Lung (tissue), 12 donors: Measurements from ENCODE around the gene ANKIB1. TPM values are rescaled to one million over a fixed set of nuclear protein-coding genes. Genes with fewer than 3 reads are reported as not detected.

Experiments used
- ATAC-seq: fragments of 200-7000 bp; cut with Tn5 transposase; one replicate; pipeline ENCODE4 v1.9.1; 2020; ENCODE audit warnings: moderate number of reproducible peaks; ENCODE audit not compliant: insufficient read depth, low FRiP score
- DNase-seq, 3 donors: peaks; one replicate each; pipeline ENCODE4 v3.0.0-alpha.2; 2013 to 2017
- H3K27ac ChIP-seq, 2 donors: one replicate each; pipeline ENCODE4 v1.5.1; 2013; ENCODE audit warnings: mild to moderate bottlenecking in 2 of 2, moderate library complexity in 2 of 2, control low read depth in 1 of 2, inconsistent platforms in 1 of 2, low read depth in 1 of 2, low read length in 1 of 2
- H3K27me3 ChIP-seq, 3 donors: one replicate each; pipeline ENCODE4 v1.5.1; 2013; ENCODE audit warnings: low read length in 2 of 3; ENCODE audit not compliant: control insufficient read depth in 3 of 3, insufficient read depth in 3 of 3
- H3K36me3 ChIP-seq, 4 donors: one replicate each; pipeline ENCODE4 v1.5.1; 2013; ENCODE audit warnings: low read length in 4 of 4, mild to moderate bottlenecking in 1 of 4, moderate library complexity in 1 of 4; ENCODE audit not compliant: control insufficient read depth in 4 of 4, insufficient read depth in 4 of 4
- H3K4me1 ChIP-seq, 5 donors: one replicate each; pipeline ENCODE4 v1.5.1; 2013; ENCODE audit warnings: low read length in 5 of 5, mild to moderate bottlenecking in 2 of 5, moderate library complexity in 1 of 5; ENCODE audit not compliant: control insufficient read depth in 5 of 5, insufficient read depth in 5 of 5
- H3K4me3 ChIP-seq: one replicate; pipeline ENCODE4 v1.5.1; 2013; ENCODE audit warnings: mild to moderate bottlenecking, control low read depth, moderate library complexity
- H3K9ac ChIP-seq, 2 donors: one replicate each; pipeline ENCODE4 v1.5.1; 2013; ENCODE audit warnings: low read length in 2 of 2, control low read depth in 1 of 2; ENCODE audit not compliant: insufficient read depth in 1 of 2
- H3K9me3 ChIP-seq, 4 donors: one replicate each; pipeline ENCODE4 v1.5.1; 2013; ENCODE audit warnings: low read length in 3 of 4, mild to moderate bottlenecking in 1 of 4, moderate library complexity in 1 of 4; ENCODE audit not compliant: control insufficient read depth in 4 of 4, insufficient read depth in 3 of 4
- WGBS, 2 donors: extraction: QIAGEN DNeasy Blood & Tissue Kit; methylation state at CpG; one replicate each; pipeline ENCODE4 v1.1.7; 2013; 5-methylcytosine and 5-hydroxymethylcytosine counted together
- polyA plus RNA-seq, 2 donors: library from polyadenylated mRNA; stranded (reverse); fragments of 200-250 nt; gene quantifications; one replicate each; pipeline ENCODE4 v1.2.1, GENCODE V29; 2013
- total RNA-seq, 2 donors: library from RNA; depleted of rRNA in 1 of 2; stranded (reverse); fragments of >200 nt in 1 of 2; gene quantifications; one replicate each; pipeline ENCODE4 v1.2.1, GENCODE V29; 2014 to 2021
- TF ChIP-seq, protein P1 (sequence below): IDR thresholded peaks from 2 replicates; pipeline ENCODE4 v1.5.1; 2012; ENCODE audit warnings: mild to moderate bottlenecking; ENCODE audit errors: control extremely low read depth, extremely low read depth
- donor health status: control.
- donor health status: control.
- donor health status: Bipolar disorder and iron deficiency.
- donor health status: healthy.
- donor health status: DM: yes; HTN: yes; CAD: no.

The ANKIB1 gene
- total and polyA plus RNA-seq, 4 donors = 9.4 to 47.0 (median 23.7) TPM

DNA sequence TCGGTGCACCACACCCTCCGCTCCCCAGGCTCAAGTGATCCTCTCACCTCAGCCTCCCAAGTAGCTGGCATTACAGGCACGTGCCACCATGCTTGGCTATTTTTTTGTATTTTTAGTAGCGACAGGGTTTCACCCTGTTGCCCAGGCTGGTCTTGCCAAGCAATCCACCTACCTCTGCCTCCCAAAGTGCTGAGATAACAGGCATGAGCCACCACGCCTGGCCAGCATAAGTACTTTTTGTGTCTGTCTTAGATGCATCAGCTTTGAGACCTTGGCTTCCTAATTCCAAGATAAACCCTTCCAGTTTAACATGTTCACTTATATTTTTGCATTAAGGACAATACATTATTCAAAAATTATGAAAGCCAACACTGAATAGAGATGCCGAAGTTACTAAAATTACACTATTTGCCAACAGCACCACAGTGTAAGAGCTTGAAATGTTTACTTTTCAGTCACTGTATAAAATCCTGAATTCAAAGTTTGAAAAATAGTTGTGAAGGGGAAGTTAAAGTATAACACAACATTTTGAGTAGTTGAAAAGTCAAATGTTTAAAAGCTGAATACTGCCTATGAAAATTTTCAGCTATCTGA is 36.5 kb downstream of the ANKIB1 start:
- H3K9me3 ChIP-seq = peaks cover 0 to 6% (median 3%) of the 10 kb centered on the region in 4 donors
- ATAC-seq (no peak), DNase-seq (peak in 1 of 3 donors; percentile 4)
- H3K27me3 ChIP-seq = no peaks in the 10 kb centered on the region
- no peak overlapping the region for H3K27ac ChIP-seq
- H3K4me1 ChIP-seq = peaks cover 0 to 14% (median 3%) of the 10 kb centered on the region in 5 donors
- peaks cover 0 to 4% (median 2%) of the 10 kb centered on the region in 4 donors for H3K36me3 ChIP-seq
- no peak overlapping the region for H3K4me3 ChIP-seq
- H3K9ac ChIP-seq = no peak overlapping the region
- WGBS, 2 donors = 84 to 88% methylated on average over 6 of the region's 6 CpGs
- TF ChIP-seq, protein P1, sequence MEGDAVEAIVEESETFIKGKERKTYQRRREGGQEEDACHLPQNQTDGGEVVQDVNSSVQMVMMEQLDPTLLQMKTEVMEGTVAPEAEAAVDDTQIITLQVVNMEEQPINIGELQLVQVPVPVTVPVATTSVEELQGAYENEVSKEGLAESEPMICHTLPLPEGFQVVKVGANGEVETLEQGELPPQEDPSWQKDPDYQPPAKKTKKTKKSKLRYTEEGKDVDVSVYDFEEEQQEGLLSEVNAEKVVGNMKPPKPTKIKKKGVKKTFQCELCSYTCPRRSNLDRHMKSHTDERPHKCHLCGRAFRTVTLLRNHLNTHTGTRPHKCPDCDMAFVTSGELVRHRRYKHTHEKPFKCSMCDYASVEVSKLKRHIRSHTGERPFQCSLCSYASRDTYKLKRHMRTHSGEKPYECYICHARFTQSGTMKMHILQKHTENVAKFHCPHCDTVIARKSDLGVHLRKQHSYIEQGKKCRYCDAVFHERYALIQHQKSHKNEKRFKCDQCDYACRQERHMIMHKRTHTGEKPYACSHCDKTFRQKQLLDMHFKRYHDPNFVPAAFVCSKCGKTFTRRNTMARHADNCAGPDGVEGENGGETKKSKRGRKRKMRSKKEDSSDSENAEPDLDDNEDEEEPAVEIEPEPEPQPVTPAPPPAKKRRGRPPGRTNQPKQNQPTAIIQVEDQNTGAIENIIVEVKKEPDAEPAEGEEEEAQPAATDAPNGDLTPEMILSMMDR = no peak

DNA sequence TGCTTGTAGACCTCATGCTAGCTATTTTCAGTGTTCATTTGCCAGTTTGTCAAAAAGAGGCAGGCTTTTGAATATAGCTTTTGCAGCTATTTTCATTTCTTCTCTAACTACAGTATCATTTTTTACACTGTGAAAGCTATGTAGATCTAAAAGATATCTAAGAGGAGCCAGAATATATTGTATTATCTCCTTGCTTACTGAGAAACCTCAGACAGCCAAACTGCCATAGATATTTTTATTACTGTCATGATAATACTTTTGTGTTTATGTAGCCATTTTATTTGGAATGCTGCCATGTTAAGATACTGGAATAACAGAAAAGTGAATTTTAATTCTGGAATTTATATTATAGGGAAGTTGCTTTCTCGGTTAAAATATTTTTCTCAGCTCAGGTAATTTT is 37.2 kb downstream of the ANKIB1 start:
- peaks cover 0 to 4% (median 2%) of the 10 kb centered on the region in 4 donors for H3K36me3 ChIP-seq
- H3K27me3 ChIP-seq = no peaks in the 10 kb centered on the region
- no peak for ATAC-seq
- H3K4me3 ChIP-seq = no peak overlapping the region
- 65 to 94% methylated on average over 1 of the region's 1 CpG for WGBS, 2 donors
- TF ChIP-seq, protein P1 = no peak
- H3K9ac ChIP-seq = no peak overlapping the region
- H3K9me3 ChIP-seq = peaks cover 0 to 6% (median 3%) of the 10 kb centered on the region in 4 donors
- no peak overlapping the region for H3K27ac ChIP-seq
- DNase-seq = peak in 2 of 3 donors; percentile 11 to 25
- peaks cover 0 to 14% (median 3%) of the 10 kb centered on the region in 5 donors for H3K4me1 ChIP-seq

DNA sequence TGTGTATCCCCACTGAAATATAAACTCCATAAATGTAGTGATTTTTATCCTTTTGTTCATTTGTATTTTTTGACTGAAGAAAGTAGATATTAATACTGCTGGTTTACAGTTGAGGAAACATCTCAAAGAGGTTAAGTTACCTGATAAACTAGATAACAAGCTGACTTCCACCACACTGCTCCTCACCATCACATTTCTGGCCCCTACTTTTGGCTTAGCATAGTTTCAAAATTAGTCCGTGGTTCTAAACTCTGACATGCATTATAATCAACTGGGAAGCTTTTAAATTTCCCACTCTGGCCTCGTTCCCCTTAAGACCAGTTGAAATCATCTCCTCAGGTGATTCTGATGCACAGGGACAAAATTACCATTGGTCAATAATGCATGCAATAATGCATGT is 43.5 kb downstream of the ANKIB1 start:
- ATAC-seq = no peak
- no peak for DNase-seq
- Histone ChIP-seq H3K36me3 (no peaks in the 10 kb centered on the region), H3K9me3 (no peaks in the 10 kb centered on the region), H3K27ac (no peak overlapping the region), H3K4me3 (no peak overlapping the region), H3K9ac (no peak overlapping the region), H3K4me1 (peaks cover 0 to 8% (median 2%) of the 10 kb centered on the region in 5 donors), H3K27me3 (no peaks in the 10 kb centered on the region)
- 92 to 96% methylated on average over 2 of the region's 2 CpGs for WGBS, 2 donors
- TF ChIP-seq, protein P1 = no peak
